Left lobe of liver (tissue), 2 donors: ENCODE results near the gene KIF20A. TPM values are rescaled to one million over a fixed set of nuclear protein-coding genes. Genes with fewer than 3 reads are reported as not detected.
"Not testable (repeated sequence)": the region's sequence is repeated elsewhere in the genome, so short reads cannot be mapped to it uniquely, and the experiment has no call there.

Experiments
- ATAC-seq: fragments of 200-7000 bp; cut with Tn5 transposase; one replicate; pipeline ENCODE4 v1.9.1; 2020; ENCODE audit warnings: mild to moderate bottlenecking, moderate library complexity
- DNase-seq: peaks from one replicate; pipeline ENCODE4 v3.0.0-alpha.2; 2020; ENCODE audit warnings: low spot score
- total RNA-seq: library from RNA; stranded (reverse); gene quantifications from one replicate; pipeline ENCODE4 v1.2.1, GENCODE V29; 2021
- donor health status: DM: no; HTN: no; CAD: no; lungs with moderate emphysema.
- donor health status: DM: no; HTN: yes; CAD: no.

Gene KIF20A
- 0.35 TPM for total RNA-seq

DNA sequence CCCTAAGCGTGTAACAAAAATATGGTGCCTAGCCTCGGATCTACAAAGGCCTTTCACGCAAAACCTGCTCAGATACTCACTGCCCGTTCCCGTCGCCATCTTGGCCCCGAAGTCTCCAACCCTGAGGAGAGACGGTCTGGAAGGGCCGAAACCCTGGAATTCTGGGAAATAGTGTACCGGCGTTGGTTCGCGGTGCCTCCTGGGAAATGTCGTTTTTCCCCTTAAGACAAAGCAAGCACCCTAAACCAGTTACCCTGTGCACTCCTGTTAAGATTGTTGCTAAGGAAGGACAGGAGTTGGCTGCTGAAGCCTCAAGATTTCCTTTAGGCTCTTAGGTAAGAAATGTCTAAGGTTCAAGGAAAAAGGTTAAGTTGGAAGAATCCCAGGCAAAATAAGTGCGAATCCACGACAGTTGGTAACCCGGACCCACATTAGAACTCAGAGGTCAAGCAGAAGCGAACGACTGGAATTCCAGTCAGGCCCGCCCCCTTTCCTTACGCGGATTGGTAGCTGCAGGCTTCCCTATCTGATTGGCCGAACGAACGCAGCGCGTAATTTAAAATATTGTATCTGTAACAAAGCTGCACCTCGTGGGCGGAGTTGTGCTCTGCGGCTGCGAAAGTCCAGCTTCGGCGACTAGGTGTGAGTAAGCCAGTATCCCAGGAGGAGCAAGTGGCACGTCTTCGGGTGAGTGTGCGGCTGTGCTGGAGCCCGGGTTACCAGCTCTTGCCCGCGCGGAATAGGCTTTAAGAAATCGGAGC, at the start of gene KIF20A, which contains the start of gene BRD8:
Gene KIF20A, plus strand, starts transcription at position 597 of the 761 bp plus-strand sequence. CDS start 569 bp downstream, outside the sequence.
Gene BRD8, minus strand, starts transcription at position 115 of the 761 bp plus-strand sequence. Its CDS starts 16 bp downstream, at position 99.
- ATAC-seq, result peak; percentile 94

DNA sequence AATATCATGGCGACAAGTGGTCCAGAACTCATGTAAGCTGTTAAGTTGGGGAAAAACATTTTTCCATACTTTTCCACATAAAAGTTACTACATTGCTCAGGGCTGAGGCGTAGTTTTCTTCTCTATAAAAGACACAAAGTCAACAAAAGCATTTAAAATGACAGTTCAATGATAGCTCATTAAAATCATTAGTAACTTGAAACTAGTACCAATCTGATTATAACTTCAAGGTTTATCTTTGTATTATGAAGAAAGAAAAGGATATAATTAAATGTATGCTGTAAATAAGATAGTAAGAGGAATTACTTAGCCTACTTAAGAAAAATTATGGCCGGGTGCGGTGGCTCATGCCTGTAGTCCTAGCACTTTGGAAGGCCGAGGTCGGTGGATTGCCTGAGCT, 49.6 kb upstream of the KIF20A start:
- no peak for DNase-seq
- ATAC-seq, result no peak

More for the DNA sequence above, at the start of gene KIF20A, which contains the start of gene BRD8:
- DNase-seq, result peak; percentile 97

DNA sequence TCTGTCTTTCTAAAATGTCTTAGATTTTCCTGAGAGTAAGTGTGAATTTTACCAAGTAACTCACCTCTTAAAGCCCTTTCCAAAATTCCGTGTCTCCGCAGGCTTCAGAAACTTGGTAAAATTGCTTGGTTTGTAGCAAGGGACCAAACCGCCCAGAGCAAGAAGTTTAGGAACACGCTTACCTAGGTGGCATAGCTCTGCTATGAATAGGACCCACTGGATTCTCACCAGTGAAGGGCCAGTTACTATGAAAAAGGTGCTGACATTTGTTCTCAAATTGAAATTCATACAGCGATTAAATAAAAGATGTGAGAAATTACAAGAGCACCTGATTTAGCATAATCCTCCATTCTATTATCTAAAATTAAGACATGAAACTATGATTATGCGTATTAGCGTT, 46.4 kb upstream of the KIF20A start:
- ATAC-seq, result no peak
- no peak for DNase-seq

DNA sequence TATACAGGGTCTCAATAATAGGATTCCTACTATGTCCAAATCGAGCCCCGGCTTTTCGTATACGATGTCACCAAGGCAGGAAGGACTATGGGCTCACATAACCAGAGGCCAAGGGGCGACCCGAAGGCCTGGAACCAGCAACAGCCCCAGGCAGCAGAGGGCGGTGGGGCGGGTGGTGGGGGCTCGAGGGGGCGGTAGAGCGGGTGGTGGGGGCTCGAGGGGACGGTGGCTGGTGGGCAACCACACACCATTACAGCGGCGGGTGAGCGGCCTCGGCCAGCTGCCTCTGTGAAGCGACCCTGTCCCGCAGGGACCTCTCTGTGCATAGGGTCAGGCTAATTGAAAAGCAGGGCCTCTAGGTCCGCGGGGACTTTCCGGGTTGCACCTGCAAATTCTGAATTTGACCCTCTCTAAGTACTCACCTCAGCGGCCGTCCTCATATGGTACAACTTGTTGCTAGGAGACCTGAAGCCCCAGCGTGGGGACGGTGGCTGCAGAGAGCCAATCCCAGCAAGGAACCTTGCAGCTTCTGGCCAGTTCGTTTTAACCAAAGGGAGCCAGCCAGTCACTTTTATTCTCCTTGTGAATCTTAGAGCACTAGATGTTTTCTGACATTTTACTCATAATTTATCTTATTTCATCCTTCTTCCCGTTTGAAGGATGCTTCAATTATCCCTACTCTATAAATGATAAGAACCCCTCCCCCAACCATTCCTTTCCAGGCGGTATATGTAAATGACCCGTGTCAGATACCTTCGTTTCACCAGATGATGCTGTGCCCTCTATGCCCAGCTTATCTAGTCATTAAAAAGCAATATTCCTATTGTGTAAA, 39.7 kb upstream of the KIF20A start, which contains the start of gene NME5:
Gene NME5, minus strand, starts transcription at position 480 of the 832 bp plus-strand sequence. CDS start 648 bp downstream, outside the sequence.
- ATAC-seq (peak; percentile 89), DNase-seq (peak; percentile 60)

DNA sequence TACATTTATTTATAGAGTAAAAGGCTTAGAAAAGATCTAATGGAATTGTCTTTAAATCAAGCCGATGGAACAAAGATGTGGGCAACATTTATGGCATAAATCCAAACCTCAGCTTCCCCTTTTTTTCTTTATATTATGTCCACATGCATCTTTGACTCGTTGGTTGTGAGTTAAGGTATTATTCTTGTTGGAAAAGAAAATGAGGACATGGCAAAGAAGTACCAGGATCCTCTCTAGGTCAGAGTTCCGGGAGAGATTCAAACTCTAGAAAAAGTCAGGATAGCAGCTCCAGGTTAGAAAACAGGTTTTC, 39.2 kb upstream of the KIF20A start:
- DNase-seq (no peak), ATAC-seq (no peak)

DNA sequence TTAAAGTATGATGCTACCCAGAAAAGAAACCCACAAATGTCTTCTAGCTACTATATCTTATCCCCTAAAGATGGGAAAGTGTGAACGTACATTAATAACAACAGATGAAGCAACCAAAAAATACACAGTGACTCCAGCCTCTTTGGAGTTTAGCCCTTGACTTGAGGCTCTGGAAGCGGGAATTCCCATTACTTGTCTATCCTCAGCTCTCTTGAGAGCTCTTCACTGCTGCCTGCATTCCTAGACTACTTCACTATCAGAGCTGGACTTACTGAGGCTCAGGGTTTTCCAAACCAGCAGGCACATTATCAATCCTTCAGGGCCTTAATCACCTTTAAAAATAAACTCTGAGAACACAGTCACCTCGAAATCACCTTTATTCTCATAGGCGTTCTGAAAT, 38.6 kb upstream of the KIF20A start:
- no peak for ATAC-seq

DNA sequence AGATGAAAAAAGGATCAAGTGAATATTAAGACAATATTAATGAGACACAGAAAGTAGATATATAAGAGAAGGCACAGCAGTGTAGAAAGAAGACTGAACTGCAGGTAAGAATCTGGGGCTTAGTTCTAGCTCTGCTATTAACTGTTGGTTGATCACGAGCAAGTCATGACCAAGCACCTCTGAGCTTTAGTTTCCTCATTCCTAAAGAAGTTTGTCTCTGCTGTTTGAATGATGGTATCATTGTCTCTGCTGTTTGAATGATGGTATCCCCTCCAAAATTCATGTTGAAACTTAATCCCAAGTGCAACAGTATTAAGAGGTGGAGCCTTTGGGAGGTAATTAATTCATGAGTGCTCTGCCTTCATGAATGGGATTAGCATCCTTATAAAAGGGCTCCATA, 37.2 kb upstream of the KIF20A start:
- DNase-seq (no peak), ATAC-seq (no peak)

More for the DNA sequence above, 38.6 kb upstream of the KIF20A start:
- no peak for DNase-seq

DNA sequence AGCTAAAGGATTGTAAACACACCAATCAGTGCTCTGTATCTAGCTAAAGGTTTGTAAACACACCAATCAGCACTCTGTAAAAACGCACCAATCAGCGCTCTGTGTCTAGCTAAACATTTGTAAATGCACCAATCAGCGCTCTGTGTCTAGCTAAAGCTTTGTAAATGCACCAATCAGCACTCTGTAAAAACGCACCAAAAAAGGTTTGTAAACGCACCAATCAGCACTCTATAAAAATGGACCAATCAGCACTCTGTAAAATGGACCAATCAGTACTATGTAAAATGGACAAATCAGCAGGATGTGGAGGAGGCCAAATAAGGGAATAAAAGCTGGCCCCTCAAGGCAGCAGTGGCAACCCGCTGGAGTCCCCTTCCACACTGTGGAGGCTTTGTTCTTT, 35.3 kb upstream of the KIF20A start:
- not testable (repeated sequence) for DNase-seq, ATAC-seq

DNA sequence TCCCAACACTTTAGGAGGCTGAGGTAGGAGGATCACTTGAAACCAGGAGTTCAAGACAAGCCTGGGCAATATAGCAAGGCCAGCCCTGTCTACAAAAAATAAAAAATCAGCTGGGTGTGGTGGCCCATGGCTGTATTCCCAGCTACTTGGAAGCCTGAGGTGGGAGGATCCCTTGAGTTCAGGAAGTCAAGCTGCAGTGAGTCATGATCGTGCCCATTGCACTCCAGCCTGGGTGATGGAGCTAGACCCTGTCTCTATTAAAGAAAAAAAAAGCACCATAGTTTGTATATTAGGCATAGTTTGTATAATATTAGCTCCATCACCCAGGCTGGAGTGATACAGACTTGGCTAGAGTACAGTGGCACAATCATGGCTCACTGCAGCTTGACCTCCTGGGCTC, 30.1 kb upstream of the KIF20A start:
- no peak for ATAC-seq
- no peak for DNase-seq

DNA sequence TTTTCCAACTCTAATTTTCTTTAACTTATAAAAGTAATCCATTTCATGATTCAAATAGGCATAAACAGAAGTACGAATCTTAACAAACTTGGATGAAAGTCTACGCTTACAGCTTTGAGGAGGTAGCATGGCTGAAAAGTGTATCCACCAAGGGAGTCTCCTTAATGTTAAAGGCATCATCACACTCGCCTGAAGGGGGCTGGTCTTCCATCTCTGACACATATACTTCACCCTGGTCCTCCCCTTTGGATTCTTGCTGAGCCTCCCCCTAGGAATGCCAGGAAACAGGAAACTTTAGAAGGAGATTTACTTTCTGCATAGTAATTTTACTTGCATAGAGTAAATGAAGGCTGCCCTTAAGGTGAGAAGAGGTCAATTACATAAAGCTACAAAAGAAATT, 29.4 kb upstream of the KIF20A start:
- no peak for DNase-seq
- ATAC-seq, result no peak

DNA sequence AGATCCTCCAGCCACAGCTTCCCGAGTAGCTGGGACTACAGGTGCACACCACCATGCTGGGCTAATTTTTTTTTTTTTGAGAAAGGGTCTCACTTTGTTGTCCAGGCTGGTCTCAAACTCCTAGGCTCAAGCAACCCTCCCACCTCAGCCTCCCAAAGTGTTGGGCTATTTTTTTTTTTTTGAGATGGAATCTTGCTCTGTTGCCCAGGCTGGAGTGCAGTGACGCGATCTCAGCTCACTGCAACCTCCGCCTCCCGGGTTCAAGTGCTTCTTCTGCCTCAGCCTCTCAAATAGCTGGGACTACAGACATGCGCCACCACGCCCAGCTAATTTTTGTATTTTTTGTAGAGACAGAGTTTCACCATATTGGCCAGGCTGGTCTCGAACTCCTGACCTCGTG, 22.9 kb upstream of the KIF20A start:
- DNase-seq, ATAC-seq: not testable (repeated sequence)

DNA sequence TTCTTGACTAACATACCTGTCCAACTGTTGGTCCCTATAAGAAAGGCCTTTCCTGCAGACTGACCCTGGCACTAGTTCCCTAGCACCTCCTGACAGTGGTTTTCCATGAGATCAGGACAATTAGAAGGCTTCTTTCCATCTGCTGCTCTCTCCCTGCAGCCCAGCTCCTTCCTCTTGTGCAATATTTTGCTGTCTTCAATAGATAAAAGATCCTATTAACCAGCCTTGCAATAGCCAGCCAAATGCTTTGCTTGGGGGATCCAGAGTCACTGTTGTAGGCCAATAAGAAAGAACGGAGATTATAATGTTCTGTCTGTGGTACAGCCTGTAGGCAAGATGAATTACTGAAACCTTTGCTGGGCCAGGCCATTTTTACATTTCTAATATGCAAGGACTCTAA, 21.3 kb upstream of the KIF20A start:
- ATAC-seq (no peak), DNase-seq (no peak)

DNA sequence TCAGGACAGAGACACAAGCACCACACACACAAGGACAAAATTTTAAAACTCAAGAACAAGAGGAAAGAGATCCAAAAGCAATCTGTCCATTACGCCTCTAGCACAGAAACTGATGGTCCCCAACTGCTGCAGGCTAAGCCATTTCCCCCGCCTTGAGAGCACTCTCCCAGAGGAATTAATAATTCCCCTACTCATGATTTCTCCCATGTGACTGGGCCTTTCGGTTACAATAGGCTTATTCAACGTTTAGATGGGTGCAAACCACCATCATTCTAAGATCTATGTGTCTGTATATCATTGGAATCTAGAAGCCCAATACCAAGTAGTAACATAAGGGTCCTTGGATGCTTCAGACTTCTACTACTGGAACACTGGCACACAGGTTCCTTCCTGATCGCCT, 19.2 kb upstream of the KIF20A start:
- ATAC-seq (no peak), DNase-seq (no peak)

DNA sequence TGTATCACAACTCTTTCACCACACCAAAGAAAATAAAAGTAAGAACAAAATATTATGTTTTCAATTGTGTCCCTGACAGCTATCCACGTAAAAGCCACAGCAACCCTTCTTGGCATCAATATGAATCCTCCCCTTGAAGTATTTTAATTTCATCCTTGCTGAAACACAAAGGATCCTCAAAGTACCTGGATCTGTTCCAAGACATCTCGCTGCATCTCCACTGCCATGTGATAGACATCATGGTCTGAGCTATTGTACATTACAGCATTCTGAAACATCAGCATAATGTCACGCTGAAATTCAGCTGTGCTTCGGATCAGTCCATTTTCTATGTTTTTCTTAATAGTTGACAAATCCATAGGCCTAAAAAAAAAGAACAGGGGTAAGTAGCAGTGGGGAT, 18.2 kb upstream of the KIF20A start:
- ATAC-seq, result no peak

DNA sequence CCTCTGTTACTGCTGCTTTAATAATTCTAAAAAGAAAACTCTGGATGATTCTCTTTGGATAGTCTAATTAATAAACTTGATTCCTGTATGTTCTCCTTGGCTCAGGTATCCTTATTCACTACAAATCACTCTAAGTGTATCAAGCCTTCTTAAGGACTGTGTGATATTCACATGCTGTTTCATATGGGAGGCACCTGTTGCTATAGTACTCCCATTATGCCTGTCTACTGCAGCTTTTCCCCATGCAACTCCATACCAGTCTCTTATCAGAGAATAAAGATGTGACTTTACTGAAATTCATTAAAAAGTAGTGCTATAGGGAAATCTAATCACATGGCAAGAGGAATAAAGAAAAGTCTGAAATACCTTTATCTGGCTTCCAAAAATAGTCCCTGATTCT, 15.2 kb upstream of the KIF20A start:
- ATAC-seq (no peak), DNase-seq (no peak)

More for the DNA sequence above, 18.2 kb upstream of the KIF20A start:
- DNase-seq, result no peak

DNA sequence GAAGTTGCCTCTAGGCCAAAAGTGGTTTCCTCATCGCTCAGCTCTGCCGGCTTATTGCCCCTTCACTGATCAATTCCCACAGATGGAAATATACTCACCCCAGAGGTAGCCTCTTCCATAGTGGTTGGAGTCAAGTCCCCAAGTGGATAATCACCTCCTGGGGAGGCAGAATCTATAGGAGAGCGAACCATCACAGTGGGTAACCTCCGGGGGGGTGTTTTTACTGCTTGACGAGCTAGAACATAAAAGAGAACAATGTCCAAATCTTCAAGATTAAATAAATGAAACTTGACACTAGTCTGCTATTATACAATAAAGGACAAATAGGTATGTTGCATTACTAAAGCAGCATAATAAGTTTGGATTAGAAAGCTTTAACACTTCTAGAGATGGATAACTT, 9.8 kb upstream of the KIF20A start:
- ATAC-seq, result no peak
- DNase-seq, result no peak

DNA sequence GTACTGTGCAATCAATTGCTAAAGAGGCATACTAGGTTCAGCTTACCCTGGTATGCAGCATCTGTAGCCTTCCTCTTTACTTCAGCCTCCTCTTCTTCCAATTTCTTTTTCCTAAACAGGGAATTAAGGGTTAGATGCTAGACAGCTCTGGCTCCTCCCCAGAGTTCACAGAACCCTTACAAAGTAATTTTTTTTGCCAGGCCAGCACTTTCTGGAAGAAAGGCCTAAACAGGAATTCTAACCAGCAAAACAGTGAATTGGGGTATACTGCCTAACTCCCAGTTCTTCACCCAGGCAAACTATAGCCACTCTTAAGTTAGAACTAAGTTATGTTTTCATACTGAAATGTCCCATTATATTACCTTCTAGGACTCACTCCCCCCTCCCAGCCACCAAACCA, 8.6 kb upstream of the KIF20A start:
- ATAC-seq, result no peak
- DNase-seq, result no peak

DNA sequence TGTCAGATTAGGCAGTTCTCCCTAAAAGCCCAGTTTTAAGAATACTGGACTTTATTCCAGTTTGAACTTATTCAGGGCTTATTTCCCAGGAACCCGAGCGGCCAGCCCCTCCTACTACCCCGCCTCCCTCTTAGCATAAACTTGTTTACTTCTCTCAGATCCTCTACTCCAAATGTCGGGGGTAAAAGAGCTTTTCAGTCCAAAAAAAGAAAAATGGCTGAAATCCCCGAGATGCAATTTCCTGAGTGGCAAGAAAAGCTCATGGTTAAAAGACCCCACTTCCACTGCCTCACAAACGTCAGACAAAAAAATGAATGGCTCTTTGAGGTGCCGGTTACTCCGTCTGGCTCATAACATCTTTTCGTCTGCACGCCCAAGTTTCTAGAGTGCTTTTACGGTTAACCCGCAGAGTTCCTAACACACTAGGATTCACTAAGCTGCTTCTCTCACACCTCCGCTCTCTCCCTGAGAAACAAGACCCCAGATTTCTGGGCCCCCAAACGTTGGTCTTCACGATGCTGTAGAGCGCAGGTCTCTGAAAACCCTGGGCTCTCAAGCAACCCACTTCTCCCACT, 884 bp upstream of the KIF20A start:
- ATAC-seq (peak; percentile 73), DNase-seq (peak; percentile 63)

DNA sequence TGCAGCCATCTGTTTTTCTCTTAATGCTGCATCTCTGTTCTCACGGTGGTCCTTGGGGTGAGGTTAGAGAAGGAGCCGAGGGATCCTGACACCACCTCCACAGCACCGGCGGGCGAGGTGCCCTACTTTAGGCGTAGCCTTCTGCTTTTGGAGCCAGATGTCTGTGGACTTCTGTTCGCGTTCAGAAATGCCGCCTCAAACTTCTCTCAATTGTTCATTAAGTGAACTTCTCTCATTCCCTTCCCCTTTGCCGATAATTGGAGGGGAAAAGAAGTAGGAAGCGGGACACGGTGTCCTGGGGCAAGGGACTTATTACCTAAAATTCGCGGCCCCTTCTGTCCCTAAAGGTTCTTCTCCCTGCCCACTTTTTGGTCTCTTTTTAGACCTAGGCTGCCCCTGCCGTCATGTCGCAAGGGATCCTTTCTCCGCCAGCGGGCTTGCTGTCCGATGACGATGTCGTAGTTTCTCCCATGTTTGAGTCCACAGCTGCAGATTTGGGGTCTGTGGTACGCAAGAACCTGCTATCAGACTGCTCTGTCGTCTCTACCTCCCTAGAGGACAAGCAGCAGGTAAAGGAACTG, 455 bp downstream of the KIF20A start:
- DNase-seq (no peak), ATAC-seq (no peak)

DNA sequence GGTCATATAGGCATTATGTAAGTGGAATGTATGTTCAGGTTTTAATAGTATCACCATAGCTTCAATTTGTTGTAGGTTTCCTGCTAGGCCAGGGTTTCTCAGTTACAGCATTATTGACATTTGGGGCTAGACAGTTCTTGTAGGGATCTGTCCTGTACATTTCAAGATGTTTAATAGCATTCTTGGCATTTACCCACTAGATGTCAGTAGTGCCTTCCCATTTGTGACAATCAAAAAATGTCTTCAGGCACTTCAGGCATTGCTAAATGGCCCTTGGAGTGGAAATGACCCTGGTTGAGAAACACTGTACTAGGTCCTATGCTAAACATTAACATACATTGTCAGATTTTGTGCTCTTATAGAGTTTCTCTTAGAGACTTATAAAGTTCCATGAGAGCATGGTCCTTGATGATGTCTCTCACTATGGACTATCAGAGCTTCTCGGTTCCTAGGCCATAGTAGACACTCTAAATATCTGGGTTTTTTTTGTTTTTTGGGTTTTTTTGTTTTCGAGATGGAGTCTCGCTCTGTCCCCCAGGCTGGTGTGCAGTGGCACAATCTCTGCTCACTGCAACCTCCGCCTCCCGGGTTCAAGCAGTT, 1.4 kb downstream of the KIF20A start:
- DNase-seq, result no peak
- peak; percentile 20 for ATAC-seq

DNA sequence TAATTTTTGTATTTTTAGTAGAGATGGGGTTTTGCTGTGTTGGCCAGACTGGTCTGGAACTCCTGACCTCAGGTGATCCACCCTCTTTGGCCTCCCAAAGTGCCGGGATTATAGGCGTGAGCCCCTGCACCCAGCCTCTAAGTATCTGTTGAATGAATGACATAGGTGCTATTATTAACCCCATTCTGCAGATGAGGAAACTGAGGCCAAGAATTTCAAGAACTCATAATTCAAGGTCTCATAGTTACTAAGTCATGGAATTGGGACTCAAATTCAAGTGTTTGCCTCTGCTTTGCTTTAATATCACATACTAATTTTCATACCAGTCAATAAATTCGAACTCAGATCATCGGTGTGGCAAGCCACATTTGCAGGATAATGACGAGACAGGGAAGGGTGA, 1.9 kb downstream of the KIF20A start:
- ATAC-seq (no peak), DNase-seq (no peak)
